ENCODE results near the gene RHEBL1. TPM values are rescaled to one million over a fixed set of nuclear protein-coding genes. Genes with fewer than 3 reads are reported as not detected.

The RHEBL1 gene
- total RNA-seq, 1 donor from 2014 or later: 5.3 TPM

- peaks cover 33% of the 10 kb centered on the region for H3K36me3 Mint-ChIP-seq
- no peaks in the 10 kb centered on the region for H3K4me1 Mint-ChIP-seq
- peaks cover 5% of the 10 kb centered on the region for H3K27me3 Mint-ChIP-seq (ENCODE audit: insufficient read depth, low read depth)
- DNase-seq (ENCODE audit: low spot score): no peak
- Histone ChIP-seq H3F3A (ENCODE audit: low read depth) (no peaks in the 10 kb centered on the region), H3K27ac (no peak overlapping the region), H3K79me2 (ENCODE audit: low read depth) (no peaks in the 10 kb centered on the region), H3K4me2 (no peak overlapping the region), H3K9ac (no peak overlapping the region), H3K9me3 (ENCODE audit: low read depth) (no peaks in the 10 kb centered on the region), H2AFZ (replicated peaks) (no peak overlapping the region), H3K4me1 (no peaks in the 10 kb centered on the region), H3K36me3 (no peaks in the 10 kb centered on the region), H4K20me1 (ENCODE audit: low read depth) (peaks cover 26% of the 10 kb centered on the region), H3K4me3 (no peak overlapping the region), H3K27me3 (no peaks in the 10 kb centered on the region)
- no peaks in the 10 kb centered on the region for H3K9me3 Mint-ChIP-seq
- TF ChIP-seq CTCF (IDR thresholded peaks at IDR 0.05) (no peak), EZH2 (IDR thresholded peaks at IDR 0.05) (no peak), EZH2phosphoT487 (IDR thresholded peaks at IDR 0.05) (no peak)
- H3K4me3 Mint-ChIP-seq: no peak overlapping the region
- H3K27ac Mint-ChIP-seq: no peak overlapping the region
These were observed 38.1 kb downstream of the RHEBL1 start for GRCh38 chr12:49031573-49032161.

- Histone ChIP-seq H3F3A (ENCODE audit: low read depth) (no peaks in the 10 kb centered on the region), H3K36me3 (no peaks in the 10 kb centered on the region), H3K27me3 (no peaks in the 10 kb centered on the region), H3K4me2 (no peak overlapping the region), H3K9me3 (ENCODE audit: low read depth) (no peaks in the 10 kb centered on the region), H3K4me3 (no peak overlapping the region), H3K27ac (no peak overlapping the region), H3K9ac (no peak overlapping the region), H4K20me1 (ENCODE audit: low read depth) (peaks cover 20% of the 10 kb centered on the region), H2AFZ (replicated peaks) (no peak overlapping the region), H3K4me1 (no peaks in the 10 kb centered on the region), H3K79me2 (ENCODE audit: low read depth) (no peaks in the 10 kb centered on the region)
- peaks cover 5% of the 10 kb centered on the region for H3K27me3 Mint-ChIP-seq (ENCODE audit: insufficient read depth, low read depth)
- H3K27ac Mint-ChIP-seq: no peak overlapping the region
- no peak overlapping the region for H3K4me3 Mint-ChIP-seq
- DNase-seq (ENCODE audit: low spot score): no peak
- H3K4me1 Mint-ChIP-seq: no peaks in the 10 kb centered on the region
- no peaks in the 10 kb centered on the region for H3K9me3 Mint-ChIP-seq
- TF ChIP-seq EZH2phosphoT487 (IDR thresholded peaks at IDR 0.05) (no peak), CTCF (IDR thresholded peaks at IDR 0.05) (no peak), EZH2 (IDR thresholded peaks at IDR 0.05) (no peak)
- peaks cover 34% of the 10 kb centered on the region for H3K36me3 Mint-ChIP-seq
These were observed 38.8 kb downstream of the RHEBL1 start for GRCh38 chr12:49030714-49031572.

GRCh38 chr12:49030119-49030518 lies 39.7 kb downstream of the RHEBL1 start:
- H4K20me1 ChIP-seq (ENCODE audit: low read depth): peaks cover 12% of the 10 kb centered on the region
- peaks cover 33% of the 10 kb centered on the region for H3K36me3 Mint-ChIP-seq
- TF ChIP-seq EZH2phosphoT487 (IDR thresholded peaks at IDR 0.05) (no peak), EZH2 (IDR thresholded peaks at IDR 0.05) (no peak), CTCF (IDR thresholded peaks at IDR 0.05) (no peak)
- no peaks in the 10 kb centered on the region for H3K9me3 ChIP-seq (ENCODE audit: low read depth)
- peaks cover 2% of the 10 kb centered on the region for H3K36me3 ChIP-seq
- DNase-seq (ENCODE audit: low spot score): no peak
- H3K9me3 Mint-ChIP-seq: no peaks in the 10 kb centered on the region
- no peaks in the 10 kb centered on the region for H3K79me2 ChIP-seq (ENCODE audit: low read depth)
- H3K4me2 ChIP-seq: no peak overlapping the region
- no peak overlapping the region for H3K9ac ChIP-seq
- H3K27ac Mint-ChIP-seq: no peak overlapping the region
- no peaks in the 10 kb centered on the region for H3K4me1 ChIP-seq
- H3K27me3 Mint-ChIP-seq (ENCODE audit: insufficient read depth, low read depth): peaks cover 4% of the 10 kb centered on the region
- no peak overlapping the region for H3K27ac ChIP-seq
- H3K4me1 Mint-ChIP-seq: no peaks in the 10 kb centered on the region
- H3K4me3 Mint-ChIP-seq: no peak overlapping the region
- H3K27me3 ChIP-seq: no peaks in the 10 kb centered on the region
- no peak overlapping the region for H3K4me3 ChIP-seq
- no peak overlapping the region for H2AFZ ChIP-seq (replicated peaks)
- no peaks in the 10 kb centered on the region for H3F3A ChIP-seq (ENCODE audit: low read depth)
